Measurements from ENCODE around the gene KIF21B. TPM values are rescaled to one million over a fixed set of nuclear protein-coding genes. Genes with fewer than 3 reads are reported as not detected.
A peak's percentile ranks its signal among the peaks of the same experiment; 100 is the strongest.

The KIF21B gene
- total and polyA plus RNA-seq, 2 experiments from 2014 or later, result 4.6 to 34.3 TPM

GRCh38 chr1:201041011-201041410, 17.5 kb upstream of the KIF21B start:
- Mint-ChIP-seq H3K4me1 (0 out of 3 replicates have a peak, but pooled peaks cover 2% of the 10 kb centered on the region), H3K36me3 (ENCODE audit: low read depth) (no peaks in the 10 kb centered on the region), H3K9me3 (no peaks in the 10 kb centered on the region), H3K4me3 (no peak overlapping the region), H3K27me3 (ENCODE audit: insufficient read depth, low read depth, poor library complexity) (peaks cover 8% of the 10 kb centered on the region), H3K27ac (no peak overlapping the region)
- Histone ChIP-seq H3K4me3 (no peak overlapping the region), H3K4me1 (ENCODE audit: insufficient read depth) (no peaks in the 10 kb centered on the region), H4K20me1 (replicated peaks; ENCODE audit: insufficient read depth) (no peaks in the 10 kb centered on the region), H3K4me2 (no peak overlapping the region), H2AFZ (no peak overlapping the region), H3K27ac (ENCODE audit: low read depth) (no peak overlapping the region), H3K36me3 (ENCODE audit: insufficient read depth) (no peaks in the 10 kb centered on the region), H3K9me2 (ENCODE audit: insufficient read depth) (no peaks in the 10 kb centered on the region), H3K27me3 (ENCODE audit: insufficient read depth) (no peaks in the 10 kb centered on the region), H3K79me2 (replicated peaks; ENCODE audit: insufficient read depth) (no peaks in the 10 kb centered on the region), H3F3A (replicated peaks; ENCODE audit: low read depth) (no peaks in the 10 kb centered on the region)
- no peak; the same call in 2 of the 3 replicates for ATAC-seq
- no peak for DNase-seq (ENCODE audit: low spot score)
- TF ChIP-seq REST (IDR thresholded peaks at IDR 0.05; ENCODE audit: unreplicated experiment), result no peak
- TF ChIP-seq CTCF (conservative IDR thresholded peaks at IDR 0.05; ENCODE audit: low read depth in 2 of 2), result 0 out of 4 replicates have a peak, but pooled peaks of 1 of the 2 experiments have one; percentile 2

GRCh38 chr1:201039876-201040275, 16.4 kb upstream of the KIF21B start:
- Histone ChIP-seq H3F3A (replicated peaks; ENCODE audit: low read depth) (no peaks in the 10 kb centered on the region), H3K79me2 (replicated peaks; ENCODE audit: insufficient read depth) (no peaks in the 10 kb centered on the region), H4K20me1 (replicated peaks; ENCODE audit: insufficient read depth) (no peaks in the 10 kb centered on the region), H3K36me3 (ENCODE audit: insufficient read depth) (no peaks in the 10 kb centered on the region), H3K4me3 (no peak overlapping the region), H2AFZ (no peak overlapping the region), H3K4me2 (no peak overlapping the region), H3K9me2 (ENCODE audit: insufficient read depth) (no peaks in the 10 kb centered on the region), H3K27ac (ENCODE audit: low read depth) (no peak overlapping the region), H3K4me1 (ENCODE audit: insufficient read depth) (no peaks in the 10 kb centered on the region), H3K27me3 (ENCODE audit: insufficient read depth) (no peaks in the 10 kb centered on the region)
- Mint-ChIP-seq H3K4me3 (no peak overlapping the region), H3K27me3 (ENCODE audit: insufficient read depth, low read depth, poor library complexity) (peaks cover 8% of the 10 kb centered on the region), H3K36me3 (ENCODE audit: low read depth) (no peaks in the 10 kb centered on the region), H3K27ac (no peak overlapping the region), H3K9me3 (no peaks in the 10 kb centered on the region), H3K4me1 (0 out of 3 replicates have a peak, but pooled peaks cover 2% of the 10 kb centered on the region)
- ATAC-seq (no peak), DNase-seq (ENCODE audit: low spot score) (no peak)
- no peak for TF ChIP-seq ZNF331 (CRISPR knock-in tag; IDR thresholded peaks at IDR 0.05; ENCODE audit: low read depth)
- TF ChIP-seq, protein P1, sequence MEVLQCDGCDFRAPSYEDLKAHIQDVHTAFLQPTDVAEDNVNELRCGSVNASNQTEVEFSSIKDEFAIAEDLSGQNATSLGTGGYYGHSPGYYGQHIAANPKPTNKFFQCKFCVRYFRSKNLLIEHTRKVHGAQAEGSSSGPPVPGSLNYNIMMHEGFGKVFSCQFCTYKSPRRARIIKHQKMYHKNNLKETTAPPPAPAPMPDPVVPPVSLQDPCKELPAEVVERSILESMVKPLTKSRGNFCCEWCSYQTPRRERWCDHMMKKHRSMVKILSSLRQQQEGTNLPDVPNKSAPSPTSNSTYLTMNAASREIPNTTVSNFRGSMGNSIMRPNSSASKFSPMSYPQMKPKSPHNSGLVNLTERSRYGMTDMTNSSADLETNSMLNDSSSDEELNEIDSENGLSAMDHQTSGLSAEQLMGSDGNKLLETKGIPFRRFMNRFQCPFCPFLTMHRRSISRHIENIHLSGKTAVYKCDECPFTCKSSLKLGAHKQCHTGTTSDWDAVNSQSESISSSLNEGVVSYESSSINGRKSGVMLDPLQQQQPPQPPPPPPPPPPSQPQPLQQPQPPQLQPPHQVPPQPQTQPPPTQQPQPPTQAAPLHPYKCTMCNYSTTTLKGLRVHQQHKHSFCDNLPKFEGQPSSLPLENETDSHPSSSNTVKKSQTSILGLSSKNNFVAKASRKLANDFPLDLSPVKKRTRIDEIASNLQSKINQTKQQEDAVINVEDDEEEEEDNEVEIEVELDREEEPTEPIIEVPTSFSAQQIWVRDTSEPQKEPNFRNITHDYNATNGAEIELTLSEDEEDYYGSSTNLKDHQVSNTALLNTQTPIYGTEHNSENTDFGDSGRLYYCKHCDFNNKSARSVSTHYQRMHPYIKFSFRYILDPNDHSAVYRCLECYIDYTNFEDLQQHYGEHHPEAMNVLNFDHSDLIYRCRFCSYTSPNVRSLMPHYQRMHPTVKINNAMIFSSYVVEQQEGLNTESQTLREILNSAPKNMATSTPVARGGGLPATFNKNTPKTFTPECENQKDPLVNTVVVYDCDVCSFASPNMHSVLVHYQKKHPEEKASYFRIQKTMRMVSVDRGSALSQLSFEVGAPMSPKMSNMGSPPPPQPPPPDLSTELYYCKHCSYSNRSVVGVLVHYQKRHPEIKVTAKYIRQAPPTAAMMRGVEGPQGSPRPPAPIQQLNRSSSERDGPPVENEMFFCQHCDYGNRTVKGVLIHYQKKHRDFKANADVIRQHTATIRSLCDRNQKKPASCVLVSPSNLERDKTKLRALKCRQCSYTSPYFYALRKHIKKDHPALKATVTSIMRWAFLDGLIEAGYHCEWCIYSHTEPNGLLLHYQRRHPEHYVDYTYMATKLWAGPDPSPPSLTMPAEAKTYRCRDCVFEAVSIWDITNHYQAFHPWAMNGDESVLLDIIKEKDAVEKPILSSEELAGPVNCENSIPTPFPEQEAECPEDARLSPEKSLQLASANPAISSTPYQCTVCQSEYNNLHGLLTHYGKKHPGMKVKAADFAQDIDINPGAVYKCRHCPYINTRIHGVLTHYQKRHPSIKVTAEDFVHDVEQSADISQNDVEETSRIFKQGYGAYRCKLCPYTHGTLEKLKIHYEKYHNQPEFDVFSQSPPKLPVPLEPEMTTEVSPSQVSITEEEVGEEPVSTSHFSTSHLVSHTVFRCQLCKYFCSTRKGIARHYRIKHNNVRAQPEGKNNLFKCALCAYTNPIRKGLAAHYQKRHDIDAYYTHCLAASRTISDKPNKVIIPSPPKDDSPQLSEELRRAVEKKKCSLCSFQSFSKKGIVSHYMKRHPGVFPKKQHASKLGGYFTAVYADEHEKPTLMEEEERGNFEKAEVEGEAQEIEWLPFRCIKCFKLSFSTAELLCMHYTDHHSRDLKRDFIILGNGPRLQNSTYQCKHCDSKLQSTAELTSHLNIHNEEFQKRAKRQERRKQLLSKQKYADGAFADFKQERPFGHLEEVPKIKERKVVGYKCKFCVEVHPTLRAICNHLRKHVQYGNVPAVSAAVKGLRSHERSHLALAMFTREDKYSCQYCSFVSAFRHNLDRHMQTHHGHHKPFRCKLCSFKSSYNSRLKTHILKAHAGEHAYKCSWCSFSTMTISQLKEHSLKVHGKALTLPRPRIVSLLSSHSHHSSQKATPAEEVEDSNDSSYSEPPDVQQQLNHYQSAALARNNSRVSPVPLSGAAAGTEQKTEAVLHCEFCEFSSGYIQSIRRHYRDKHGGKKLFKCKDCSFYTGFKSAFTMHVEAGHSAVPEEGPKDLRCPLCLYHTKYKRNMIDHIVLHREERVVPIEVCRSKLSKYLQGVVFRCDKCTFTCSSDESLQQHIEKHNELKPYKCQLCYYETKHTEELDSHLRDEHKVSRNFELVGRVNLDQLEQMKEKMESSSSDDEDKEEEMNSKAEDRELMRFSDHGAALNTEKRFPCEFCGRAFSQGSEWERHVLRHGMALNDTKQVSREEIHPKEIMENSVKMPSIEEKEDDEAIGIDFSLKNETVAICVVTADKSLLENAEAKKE (CRISPR knock-in tag; IDR thresholded peaks at IDR 0.05), result no peak
- TF ChIP-seq ZNF114 (CRISPR knock-in tag; IDR thresholded peaks at IDR 0.05), result no peak
- no peak for TF ChIP-seq NANOG (IDR thresholded peaks at IDR 0.05; ENCODE audit: borderline replicate concordance)
- no peak for TF ChIP-seq JUNB (IDR thresholded peaks at IDR 0.05; ENCODE audit: unreplicated experiment)
- TF ChIP-seq EZH2phosphoT487 (IDR thresholded peaks at IDR 0.05; ENCODE audit: unreplicated experiment), result no peak
- no peak for TF ChIP-seq CREB1 (CRISPR knock-in tag; IDR thresholded peaks at IDR 0.05; ENCODE audit: low read depth)
- no peak for TF ChIP-seq ETS1 (IDR thresholded peaks at IDR 0.05)

Data from GM23338 (cell line).